Inflammatory macrophage (primary cell): ENCODE results near the gene GALNT9.
"Not testable (repeated sequence)": the region's sequence is repeated elsewhere in the genome, so short reads cannot be mapped to it uniquely, and the experiment has no call there.

Experiments used
- DNase-seq, 2 donors: peaks; one replicate each; pipeline ENCODE4 v3.0.0-alpha.2; 2020 to 2022

The GALNT9 gene

DNA sequence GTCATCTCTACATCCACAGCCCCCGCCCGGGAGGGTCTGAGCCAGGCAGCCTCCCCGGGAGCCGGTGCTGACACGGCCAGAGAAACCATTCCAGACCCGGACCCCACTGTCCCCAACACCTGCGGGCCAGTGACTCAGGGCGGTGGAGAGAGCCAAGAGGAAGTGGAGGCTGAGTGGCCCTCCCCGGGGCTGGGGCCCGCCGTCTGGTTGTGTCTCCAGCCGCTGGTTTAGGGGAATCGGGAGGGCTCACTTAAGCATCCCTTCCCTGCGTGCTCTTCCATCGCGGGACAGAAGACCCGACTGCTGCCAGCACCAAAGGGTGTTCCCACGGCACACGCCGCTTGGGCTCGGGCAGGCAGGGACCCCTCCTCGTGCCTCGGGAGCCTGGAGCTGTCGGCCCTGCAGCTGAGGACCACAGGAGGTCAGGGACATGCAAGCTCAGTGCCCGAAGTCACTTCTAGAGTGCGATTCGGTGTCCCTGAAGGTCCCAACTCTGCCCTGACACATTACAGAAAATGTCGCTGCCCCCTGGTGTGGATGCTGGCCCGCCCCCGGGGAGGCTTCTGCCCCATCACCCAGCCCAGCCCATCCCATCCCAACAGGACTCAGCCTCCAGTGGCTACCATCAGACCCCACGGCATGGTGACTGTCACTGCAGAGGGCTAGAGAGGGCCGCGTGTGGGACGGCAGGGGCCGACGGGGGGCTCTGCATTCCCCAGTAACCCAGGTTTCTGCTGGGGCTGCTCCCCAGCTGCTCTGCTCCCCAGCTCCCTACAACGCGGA, 50.8 kb downstream of the GALNT9 start:
- no peak for DNase-seq

DNA sequence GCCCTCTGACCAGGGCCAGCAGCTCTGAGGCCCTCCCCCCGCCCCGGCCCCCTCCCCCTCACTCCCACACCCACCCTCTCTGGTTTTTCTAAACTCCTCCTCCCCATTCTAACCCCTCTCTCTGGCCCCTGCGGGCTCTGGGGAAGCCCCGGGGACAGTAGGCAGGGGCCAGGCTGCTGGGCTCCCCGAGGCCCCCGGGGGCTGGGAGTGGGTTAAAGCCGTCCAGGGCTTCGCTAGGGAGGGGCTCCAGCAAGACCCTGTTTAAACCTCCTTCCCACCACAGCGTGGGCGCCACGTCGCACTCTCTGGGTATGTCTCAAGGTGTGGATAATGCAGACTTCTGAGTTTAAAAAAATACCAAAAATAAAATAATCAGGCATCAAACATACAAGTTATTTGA, 51.4 kb downstream of the GALNT9 start:
- no peak for DNase-seq

DNA sequence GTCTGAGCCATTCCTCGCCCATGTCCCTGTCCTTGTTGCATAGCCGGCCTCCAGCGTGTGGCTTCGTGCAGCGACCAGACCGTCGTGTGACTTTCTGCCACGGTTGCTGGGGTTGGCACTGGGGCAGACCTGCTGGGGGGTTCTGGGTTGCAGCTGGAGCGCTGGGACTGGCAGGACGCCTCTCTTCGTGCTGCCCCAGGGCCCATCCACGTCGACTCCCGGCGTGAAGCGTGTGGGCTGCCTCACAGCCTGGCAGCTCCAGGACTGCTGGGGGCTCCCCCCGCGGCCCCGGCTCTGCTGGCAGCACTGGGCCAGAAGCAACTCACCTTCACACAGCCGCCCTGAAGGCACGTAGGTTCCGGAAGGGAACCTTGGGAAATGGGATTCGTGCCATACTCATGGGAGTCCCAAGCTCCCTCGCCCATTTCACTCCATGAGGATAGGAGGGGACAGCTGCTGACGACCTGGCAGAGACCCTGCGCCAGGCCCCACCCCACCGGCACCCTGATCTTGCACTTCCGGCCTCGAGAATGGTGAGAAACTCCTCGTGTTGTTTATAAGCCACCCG, 51.9 kb downstream of the GALNT9 start:
- DNase-seq, result no peak

DNA sequence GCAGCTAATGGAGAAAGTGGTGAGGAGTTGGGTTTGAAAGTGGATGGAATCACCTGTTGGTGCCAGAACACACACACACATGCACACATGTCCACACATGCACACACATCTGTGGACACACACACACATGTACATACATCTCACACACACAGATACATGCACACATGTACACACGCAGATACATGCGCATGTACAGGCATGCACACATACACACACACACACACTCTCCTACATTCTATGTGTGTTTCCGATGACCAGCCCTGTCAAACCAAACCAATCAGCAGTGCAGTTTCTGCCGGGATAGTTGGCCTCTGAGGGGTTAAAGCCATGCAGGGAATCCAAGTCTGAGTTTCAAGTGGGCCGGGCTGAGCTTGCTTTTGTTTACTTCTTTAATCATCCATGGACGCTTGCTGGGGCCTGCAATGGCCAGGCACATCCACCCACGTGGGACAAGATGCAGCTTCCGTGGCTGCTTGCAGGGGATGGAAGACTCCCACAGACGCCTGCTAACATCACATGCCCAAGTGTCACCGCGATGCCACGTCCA, 52.5 kb downstream of the GALNT9 start:
- peak; percentile 2 to 48 for DNase-seq

DNA sequence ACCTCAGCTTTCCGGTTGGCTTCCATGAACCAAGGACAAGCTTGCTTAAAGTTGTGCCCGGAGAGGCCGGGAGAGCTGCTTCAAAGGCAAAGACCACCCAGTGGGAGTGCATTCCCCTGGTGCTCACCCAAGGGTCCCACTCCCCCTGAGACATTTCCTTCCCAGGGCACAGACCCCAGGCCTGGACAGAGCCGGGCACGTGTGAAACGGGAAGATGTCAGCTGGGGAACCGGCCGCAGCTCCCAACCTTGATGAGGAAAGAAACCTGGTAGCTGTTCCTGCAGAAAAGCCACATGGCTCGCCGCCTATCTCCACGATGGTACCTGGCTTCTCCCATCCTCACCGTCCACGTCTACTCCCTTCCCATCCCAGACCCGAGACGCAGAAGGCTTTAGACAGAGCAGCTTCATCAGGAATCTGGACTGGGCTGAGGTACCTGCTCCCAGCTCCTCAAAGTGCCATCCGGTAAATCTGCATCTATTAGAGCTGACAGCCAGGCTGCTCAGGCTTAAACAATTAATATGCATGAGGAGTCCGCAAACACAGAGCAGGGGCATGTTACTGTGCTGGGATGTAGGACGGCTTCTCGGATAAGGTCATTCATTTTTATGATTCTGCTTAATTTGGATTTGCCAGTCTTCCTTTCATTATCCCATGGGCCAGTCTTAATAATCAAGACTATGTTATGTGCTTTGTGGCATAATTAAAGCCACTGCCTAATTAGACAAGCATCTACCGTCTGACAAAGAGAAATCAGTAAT, 53.1 kb downstream of the GALNT9 start:
- DNase-seq, result no peak

DNA sequence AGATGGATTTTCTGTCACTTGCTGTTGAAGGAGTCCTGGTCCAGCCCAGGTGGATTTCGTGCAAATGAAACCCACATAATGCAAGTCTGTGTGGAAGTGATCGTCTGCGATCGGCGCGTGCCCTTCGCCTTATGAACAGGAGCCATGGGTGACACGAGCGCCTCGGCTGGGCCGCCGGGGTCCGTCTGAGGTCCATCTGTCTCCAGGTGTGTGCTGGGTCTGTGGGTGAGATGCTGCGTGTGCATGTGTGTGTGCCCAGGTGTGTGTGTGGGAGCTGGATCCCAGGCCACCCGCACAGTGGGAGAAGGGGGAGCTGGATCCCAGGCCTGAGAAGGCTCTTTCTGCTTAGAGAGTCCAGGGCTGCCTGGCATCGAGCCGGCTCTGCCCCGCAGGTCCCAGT, 53.8 kb downstream of the GALNT9 start:
- DNase-seq, result no peak

DNA sequence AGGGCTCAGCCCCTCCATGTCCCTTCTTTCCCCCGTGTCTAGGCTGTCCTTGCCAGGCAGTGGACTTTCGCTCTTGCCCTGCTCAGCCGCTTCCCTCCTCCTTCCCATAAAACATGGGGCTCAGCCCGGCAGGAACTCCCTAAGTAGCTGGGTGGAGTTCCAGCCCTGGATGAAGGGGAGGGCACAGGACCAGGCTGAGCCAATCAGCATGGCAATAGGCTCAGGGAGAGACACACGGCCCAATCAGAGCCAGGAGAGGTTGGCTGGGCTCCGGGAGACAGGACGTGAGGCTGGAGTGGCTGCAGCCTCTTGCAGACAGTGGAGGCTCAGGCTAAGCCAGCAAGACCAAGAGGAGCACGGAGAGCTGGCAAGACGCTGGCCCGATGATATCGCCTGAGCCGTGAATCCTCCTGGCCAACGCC, 54.3 kb downstream of the GALNT9 start:
- no peak for DNase-seq

DNA sequence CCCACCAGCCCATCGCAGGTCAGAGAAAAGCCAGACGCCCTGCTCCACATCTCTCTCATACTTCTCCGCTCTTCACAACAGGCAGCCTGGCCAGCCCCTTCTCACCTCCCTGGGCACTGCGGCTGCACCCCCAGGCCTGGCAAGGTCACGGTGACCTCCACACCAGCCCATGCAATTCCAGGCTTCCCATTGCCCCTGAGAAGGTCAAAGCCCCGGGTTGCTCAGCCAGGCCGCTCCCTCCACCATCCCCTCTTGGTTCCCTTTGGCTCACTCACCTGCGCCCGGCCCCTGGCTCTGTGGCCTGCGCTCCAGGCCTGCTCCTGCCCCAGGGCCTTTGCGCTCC, 55.4 kb downstream of the GALNT9 start:
- DNase-seq, result no peak

DNA sequence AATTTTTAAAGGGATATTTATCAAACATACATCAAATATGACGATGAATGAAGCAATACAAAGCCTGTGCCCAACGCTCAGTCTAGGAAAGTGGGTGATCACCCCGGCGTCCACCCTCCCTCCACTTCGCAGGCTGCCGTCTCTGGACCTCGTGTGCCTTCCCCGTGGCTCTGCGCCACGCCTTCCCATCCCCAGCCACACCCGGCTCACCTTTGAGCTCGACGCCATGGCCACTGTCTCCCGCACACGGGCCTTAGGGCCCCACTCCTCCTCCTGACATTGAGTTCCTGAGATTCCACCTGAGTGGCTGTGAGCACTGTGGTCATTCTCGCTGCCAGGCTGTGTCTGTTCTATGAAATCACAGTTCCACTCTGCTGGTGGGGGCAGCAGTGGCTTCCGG, 56.7 kb downstream of the GALNT9 start:
- no peak for DNase-seq

DNA sequence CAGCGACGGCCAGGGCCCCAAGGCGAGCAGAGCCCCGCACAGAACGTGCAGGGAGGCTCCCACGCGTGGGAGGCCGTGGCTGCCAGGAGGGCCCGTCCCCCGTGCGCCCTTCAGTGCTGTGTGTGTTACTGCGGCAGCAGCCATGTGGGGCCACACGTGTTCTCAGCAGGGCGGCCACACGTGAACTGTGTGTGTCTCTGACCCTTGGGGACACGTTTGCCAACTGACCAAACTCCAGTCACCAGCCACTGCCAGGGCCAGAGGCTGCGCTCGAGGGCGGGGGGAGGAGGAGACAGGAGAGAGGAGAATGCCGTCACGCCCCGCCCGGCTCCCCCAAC, 57.7 kb downstream of the GALNT9 start:
- no peak for DNase-seq

DNA sequence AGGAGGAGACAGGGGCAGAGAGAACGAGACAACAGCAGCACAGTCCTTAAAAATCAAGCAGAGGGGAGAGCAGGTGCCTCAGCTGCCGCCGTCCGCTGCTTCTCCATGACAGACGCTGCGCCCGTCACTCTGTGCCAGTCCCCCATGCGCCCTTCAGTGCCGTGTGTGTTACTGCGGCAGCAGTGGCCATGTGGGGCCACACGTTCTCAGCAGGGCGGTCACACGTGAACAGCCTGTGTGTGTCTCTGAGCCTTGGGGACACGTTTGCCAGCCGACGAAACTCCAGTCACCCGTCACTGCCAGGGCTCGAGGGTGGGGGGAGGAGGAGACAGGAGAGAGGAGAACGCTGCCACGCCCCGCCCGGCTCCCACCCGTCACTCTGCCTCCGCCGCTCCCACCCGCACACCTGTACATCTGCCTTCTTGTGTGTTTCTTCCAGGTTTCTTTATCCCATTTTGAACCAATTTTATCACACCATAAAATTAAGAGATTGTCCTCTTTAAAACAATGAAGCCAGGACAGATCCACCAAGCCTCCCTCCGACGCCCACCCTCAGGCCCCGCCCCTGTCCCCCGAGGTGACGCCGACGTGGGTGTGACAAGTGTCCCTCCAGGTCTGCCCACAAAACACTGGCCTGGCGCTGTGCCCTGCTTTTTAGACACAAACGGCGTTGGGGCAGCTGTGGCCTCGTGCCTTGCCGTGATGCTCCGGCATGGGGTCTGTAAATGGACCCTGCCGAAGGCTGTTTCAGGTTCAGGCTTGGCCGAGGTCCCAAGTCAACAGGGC, 58.2 kb downstream of the GALNT9 start:
- no peak for DNase-seq

DNA sequence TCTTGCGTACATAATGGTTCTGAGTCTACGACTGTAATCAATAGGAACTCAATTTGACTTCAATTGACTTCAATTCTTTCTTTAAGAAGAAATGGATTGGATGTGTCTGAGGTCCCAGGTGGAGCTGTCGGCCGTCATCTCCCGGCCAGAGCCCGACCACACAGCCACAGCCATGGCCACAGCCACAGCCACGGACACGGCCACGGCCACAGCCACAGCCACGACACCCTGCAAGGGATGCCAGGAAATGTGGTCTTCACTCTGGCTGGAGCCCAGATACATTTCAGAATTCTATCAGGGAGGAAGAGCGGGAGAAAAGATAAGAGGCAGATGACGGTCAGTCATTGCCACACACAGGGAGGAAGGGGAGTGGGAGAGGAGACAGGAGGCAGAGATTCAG, 58.9 kb downstream of the GALNT9 start:
- DNase-seq, result no peak

DNA sequence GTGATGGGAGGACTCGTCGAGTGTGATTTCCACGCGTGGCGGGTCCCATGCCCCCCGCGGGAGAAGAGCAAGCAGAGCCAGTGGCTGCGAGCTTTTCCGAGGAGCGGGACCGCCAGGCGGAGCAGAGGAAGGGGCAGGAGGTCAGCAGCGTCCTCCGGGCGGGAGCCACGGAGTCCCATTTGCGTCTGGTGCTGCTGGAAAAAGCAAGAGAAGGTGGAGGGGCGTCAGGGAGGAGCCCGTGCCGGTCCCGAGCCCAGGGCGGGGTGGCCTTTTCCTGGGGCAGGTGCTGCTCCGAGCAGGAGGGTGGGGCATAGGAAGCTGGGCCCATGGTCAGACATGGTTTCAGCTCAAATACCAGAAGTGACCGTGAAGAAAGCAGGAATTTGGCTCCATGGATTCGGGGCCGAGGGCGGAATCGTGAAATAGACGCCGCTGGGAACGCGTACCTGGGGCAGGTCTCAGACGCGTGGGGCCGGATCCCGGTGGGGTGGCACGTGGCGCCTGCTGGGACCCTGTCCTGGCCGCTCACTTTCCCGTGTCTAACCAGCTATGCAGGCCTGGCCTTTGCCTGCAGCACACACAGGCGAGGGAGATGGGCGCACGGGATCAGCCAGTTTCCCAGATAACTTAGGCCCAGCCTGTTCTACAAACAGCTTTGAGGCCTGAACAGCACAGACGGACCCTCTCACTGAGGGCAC, 60.0 kb downstream of the GALNT9 start:
- DNase-seq, result no peak

DNA sequence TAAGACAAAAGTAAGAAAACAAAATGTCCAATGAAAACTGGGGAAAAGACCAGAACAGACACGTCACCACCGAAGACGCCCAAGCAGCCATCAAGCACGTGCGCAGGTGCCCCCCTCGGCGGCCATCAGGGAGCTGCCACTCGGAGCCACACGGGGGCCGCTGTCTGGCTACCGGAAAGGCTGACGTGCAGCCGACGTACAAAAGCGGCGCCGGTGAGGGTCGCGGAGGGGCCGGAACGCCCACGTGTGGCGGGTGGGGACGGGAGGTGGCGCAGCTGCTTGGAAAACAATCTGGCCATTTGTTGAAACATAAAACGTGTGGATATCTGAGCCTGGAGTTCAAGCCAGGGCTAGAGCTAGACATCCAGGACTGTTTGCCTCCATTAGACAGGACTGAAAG, 60.7 kb downstream of the GALNT9 start:
- DNase-seq, result no peak

DNA sequence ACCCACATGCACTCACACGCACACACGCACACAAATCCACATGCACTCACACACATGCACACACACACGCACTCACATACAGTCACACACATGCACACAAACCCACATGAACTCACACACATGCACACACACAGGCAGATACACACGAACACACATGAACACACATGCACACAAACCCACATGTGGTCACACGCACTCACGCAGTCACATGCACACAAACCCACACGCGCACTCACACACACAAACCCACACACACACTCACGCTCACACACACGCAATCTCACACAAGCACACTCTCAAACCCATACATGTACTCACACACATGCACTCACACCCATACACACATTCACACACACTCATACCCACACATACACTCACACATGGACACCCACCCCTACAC, 61.5 kb downstream of the GALNT9 start:
- DNase-seq, result no peak

DNA sequence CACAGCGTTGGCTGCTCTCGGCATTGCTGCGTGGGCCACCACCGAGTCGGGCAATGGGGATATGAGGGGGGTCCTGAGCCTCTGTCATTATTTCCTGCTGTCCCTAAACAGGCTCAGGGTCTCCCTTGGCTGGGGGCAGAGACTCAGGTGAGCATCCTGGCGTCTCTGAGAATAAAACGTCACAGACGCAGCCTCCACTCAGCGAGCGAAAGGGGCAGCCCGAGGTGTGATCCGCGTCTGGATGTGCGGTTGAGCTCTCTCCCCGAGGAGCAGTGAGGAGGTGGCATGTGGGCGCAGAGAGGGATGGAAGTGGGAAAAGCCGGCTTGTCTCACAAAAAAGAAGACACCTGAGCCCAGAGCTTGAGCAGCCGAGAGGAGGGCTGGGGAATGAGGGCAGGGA, 62.6 kb downstream of the GALNT9 start:
- no peak for DNase-seq

DNA sequence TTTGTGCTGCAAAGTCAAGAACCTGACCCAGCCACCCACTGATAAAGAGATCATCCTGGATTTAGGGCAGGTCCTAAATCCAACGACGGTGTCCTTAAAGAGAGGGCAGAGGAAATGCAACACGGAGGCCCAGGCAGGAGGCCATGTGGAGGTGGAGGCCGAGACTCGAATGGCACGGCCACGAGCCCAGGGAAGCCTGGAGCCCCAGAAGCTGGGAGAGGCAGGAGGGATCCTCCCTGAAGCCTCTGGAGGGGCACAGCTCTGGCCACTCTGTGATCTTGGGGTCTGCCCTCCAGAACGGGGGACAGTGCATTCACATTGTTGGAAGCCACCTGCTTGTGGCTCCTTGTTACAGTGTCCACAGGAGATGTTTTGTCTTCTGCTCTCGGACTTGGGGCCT, 63.0 kb downstream of the GALNT9 start:
- no peak for DNase-seq

DNA sequence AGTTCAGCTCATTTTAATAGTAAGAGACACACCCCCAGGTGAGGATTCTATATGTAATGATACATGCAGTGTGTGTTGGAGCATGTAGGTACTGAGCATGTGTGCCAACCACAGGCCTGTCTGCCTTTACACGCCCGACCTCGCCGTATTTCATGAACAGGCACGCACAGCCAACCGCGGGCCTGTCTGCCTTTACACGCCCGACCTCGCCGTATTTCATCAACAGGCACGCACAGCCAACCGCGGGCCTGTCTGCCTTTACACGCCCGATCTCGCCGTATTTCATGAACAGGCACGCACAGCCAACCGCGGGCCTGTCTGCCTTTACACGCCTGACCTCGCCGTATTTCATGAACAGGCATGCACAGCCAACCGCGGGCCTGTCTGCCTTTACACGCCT, 63.6 kb downstream of the GALNT9 start:
- not testable (repeated sequence) for DNase-seq

DNA sequence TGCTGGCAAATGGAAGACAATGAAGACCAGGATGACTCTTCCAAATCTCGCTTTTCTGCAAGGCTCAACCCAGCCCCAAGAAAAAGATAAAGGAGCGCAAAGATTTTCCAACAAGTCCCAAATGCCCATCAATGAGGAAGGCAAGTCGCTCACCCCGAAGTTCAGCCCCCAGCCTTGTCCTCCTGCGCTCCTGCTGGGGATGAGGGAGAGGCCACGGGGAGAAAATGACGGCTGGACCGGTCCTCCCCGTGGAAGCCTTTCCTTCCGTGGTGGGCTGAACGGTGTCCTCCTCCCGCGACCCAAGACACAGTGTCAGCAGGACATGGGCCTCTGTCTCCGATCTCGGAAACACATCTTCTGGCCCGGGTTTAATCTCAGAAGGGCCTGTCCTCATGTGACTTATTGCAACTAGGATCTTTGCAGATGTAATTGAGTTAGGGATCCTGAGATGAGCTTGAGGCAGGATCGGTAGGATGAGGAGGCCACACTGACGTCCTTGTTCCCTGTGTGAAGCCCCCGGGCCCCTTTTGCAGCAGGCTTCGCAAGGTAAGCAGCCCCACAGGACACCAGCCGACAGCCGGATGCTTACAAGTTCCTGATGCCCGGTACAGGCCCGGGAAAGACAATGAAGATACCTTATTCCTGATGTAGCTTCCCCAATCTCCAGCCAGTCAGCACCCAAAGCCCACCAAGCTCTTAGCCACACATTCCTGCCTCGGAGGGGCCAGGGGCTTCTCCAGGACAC, 64.2 kb downstream of the GALNT9 start:
- no peak for DNase-seq

DNA sequence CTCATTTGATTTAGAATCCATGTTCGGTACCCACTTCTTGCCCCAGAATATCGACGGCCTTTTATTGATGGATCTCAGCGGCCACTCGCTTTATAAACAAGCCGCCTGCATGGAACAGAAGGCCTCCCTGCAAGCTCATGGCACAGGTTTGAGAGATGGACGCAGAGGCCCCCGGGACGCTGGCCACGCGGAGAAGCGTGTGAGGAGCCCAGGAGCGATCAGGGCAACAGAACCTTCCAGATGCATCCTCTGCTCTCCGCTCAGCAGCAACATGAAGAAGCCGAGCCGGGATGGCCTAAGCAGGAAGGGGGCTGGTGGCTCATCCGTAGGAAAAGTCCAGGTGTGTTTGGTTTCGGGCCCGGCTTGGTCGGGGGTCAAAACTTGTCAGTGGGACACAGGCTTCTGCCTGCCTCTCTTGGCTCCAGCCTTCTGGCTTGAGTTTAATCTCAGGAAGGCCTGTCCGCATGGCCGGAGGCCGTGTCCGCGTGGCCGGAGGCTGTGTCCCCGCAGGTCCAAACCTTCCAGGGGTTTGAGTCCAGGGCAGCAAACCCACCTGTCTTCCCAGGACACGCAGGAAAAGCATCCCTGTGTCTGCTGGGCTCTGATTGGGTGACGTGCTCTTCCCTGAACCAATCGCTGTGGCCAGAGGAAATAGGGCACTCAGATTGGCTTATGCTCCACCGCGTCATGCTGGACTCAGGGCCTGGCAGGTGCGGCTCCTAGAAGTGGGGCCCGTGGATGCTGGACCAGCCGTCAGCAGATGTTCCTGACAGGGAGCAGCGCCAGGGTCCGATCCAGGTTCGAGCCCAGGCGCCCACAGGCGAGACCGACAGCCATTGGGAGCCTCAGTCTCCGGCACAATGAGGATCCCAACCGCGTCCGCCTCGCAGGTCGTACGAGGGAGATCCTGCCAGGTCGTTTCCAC, 65.0 kb downstream of the GALNT9 start:
- DNase-seq, result no peak
